Prostate gland (tissue), 2 donors: ENCODE results near the gene PSPN.
"Not testable (repeated sequence)": the region's sequence is repeated elsewhere in the genome, so short reads cannot be mapped to it uniquely, and the experiment has no call there.

Source experiments
- CTCF ChIP-seq, 4 experiments: fragments of 200-600 bp in 2 of 4; fragments of 450-650 bp in 2 of 4; sonication (generic) in 2 of 4; IDR thresholded peaks; 1 replicate in 3 of 4; 2 replicates in 1 of 4; pipeline ENCODE4 v1.5.1; 2016 to 2019; ENCODE audit warnings: antibody characterized with exemption in 4 of 4, mild to moderate bottlenecking in 2 of 4, moderate library complexity in 2 of 4
- POLR2AphosphoS5 ChIP-seq: sonication (generic); formaldehyde crosslinking; IDR thresholded peaks from one replicate; pipeline ENCODE4 v1.6.1; 2017; ENCODE audit warnings: antibody characterized with exemption

- TF ChIP-seq CTCF (IDR thresholded peaks at IDR 0.05); POLR2AphosphoS5: not testable (repeated sequence)
Observed at GRCh38 chr19:6360445-6360844, 15.3 kb downstream of the PSPN start.
